ENCODE data around the gene RAB8A. TPM values are rescaled to one million over a fixed set of nuclear protein-coding genes. Genes with fewer than 3 reads are reported as not detected.

Gene RAB8A
- total RNA-seq: 92.8 and 136 TPM in 2 replicates

GRCh38 chr19:16111160-16111908 lies at the start of gene RAB8A:
RAB8A (plus strand) TSS chr19:16111889; CDS start chr19:16111902, 13 bp downstream.

GRCh38 chr19:16076154-16076957 lies 35.3 kb upstream of the RAB8A start, which contains the start of gene TPM4:
TPM4 (plus strand) TSS chr19:16076495; CDS start chr19:16076566, 71 bp downstream.

GRCh38 chr19:16143399-16144215 lies 31.9 kb downstream of the RAB8A start, which contains the start of gene HSH2D:
HSH2D (plus strand) TSS chr19:16143685; CDS start chr19:16148751, 5,066 bp downstream.

Other genes starting within 250 kb of the RAB8A start
- gene CYP4F2, start 213.8 kb upstream of the RAB8A start, total RNA-seq: under 0.01 TPM in 1 of 2 replicates, not detected in the other
- gene CYP4F11, start 177.4 kb upstream of the RAB8A start, total RNA-seq: not detected in 2 replicates
- not detected in 2 replicates for gene OR10H4, start 162.9 kb upstream of the RAB8A start, total RNA-seq
- 402 and 772 TPM in 2 replicates for gene TPM4, start 35.4 kb upstream of the RAB8A start, total RNA-seq
- gene HSH2D, start 31.8 kb downstream of the RAB8A start, total RNA-seq: not detected in 2 replicates
- not detected in 2 replicates for gene CIB3, start 61.6 kb downstream of the RAB8A start, total RNA-seq
- gene FAM32A, start 73.5 kb downstream of the RAB8A start, total RNA-seq: 104 and 138 TPM in 2 replicates
- gene AP1M1, start 86.0 kb downstream of the RAB8A start, total RNA-seq: 47.8 and 100 TPM in 2 replicates
- 3.1 and 3.2 TPM in 2 replicates for gene KLF2, start 212.9 kb downstream of the RAB8A start, total RNA-seq

Measured in bladder microvascular endothelial cell (primary cell).